ENCODE data around the gene AKAP13.
A peak's percentile ranks its signal among the peaks of the same experiment; 100 is the strongest.
"Not testable (repeated sequence)": the region's sequence is repeated elsewhere in the genome, so short reads cannot be mapped to it uniquely, and the experiment has no call there.

AKAP13 gene

DNA sequence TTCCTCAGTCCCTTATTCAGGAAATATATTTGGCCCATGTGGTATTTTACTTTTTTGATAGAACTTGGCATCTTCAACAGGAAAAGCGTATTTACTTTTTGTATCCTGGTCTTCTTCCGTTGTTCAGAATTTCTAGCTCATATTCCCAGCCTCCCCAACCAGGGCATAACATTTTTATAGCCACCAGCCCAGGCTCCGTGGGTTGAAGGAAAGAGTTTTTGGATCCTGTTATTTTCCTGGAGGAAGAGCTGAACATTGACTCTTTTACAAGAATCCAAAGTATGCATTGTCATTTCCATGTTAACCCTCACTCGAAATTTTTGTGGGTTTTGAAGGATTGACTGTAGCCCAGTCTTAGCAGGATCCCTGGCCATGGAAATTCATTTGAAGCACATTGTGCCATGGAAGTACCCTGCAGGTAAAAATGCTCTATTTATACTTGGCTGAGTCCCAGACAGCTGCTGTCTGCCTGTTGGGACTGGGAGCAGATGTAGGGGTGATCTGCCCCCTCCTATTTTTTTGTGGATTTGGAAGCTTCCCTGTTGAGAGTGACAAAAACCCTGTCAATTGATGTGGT is 98.8 kb downstream of the AKAP13 start:
- Mint-ChIP-seq H3K4me3 (no peak overlapping the region), H3K4me1 (peaks cover 88% of the 10 kb centered on the region), H3K36me3 (peaks cover 5% of the 10 kb centered on the region), H3K9me3 (no peaks in the 10 kb centered on the region), H3K27me3 (no peaks in the 10 kb centered on the region), H3K27ac (peak overlapping the region; percentile 19)
- no peak for ATAC-seq

GRCh38 chr15:85480923-85481322 is 100.5 kb downstream of the AKAP13 start:
- Mint-ChIP-seq H3K4me1 (peaks cover 84% of the 10 kb centered on the region), H3K4me3 (no peak overlapping the region), H3K27me3 (no peaks in the 10 kb centered on the region), H3K9me3 (no peaks in the 10 kb centered on the region), H3K36me3 (peaks cover 5% of the 10 kb centered on the region), H3K27ac (peak overlapping the region; percentile 82)
- ATAC-seq: peak; percentile 74

GRCh38 chr15:85481543-85481942 is 101.1 kb downstream of the AKAP13 start:
- not testable (repeated sequence) for H3K4me3 Mint-ChIP-seq, H3K27me3 Mint-ChIP-seq, H3K9me3 Mint-ChIP-seq, H3K36me3 Mint-ChIP-seq, ATAC-seq
- H3K27ac Mint-ChIP-seq: peak overlapping the region; percentile 82
- H3K4me1 Mint-ChIP-seq: peaks cover 80% of the 10 kb centered on the region

GRCh38 chr15:85482894-85483293 is 102.5 kb downstream of the AKAP13 start:
- Mint-ChIP-seq H3K27me3 (no peaks in the 10 kb centered on the region), H3K4me3 (peak overlapping the region; percentile 17), H3K36me3 (peaks cover 4% of the 10 kb centered on the region), H3K9me3 (no peaks in the 10 kb centered on the region), H3K27ac (peak overlapping the region; percentile 82), H3K4me1 (peaks cover 70% of the 10 kb centered on the region)
- ATAC-seq: peak; percentile 78

DNA sequence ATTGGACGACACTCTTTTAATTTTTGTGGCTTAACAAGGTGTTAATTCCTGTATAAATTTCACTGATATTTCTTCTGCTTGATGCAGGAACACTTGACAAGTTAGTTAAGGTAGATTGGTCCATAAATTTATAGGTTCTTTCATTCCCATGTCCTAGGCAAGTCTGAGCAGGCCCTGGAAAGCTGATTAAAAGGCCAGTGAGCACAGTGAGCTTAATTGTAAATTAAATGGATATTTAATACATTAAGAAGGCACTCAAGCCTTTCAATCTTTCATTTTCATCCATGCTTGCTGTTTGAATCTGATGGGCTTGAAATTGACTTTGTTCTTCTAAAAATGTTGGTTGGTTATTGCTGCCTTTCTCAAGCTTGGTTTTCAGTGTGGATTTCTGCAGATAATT is 103.6 kb downstream of the AKAP13 start:
- not testable (repeated sequence) for H3K9me3 Mint-ChIP-seq, H3K4me3 Mint-ChIP-seq, H3K27me3 Mint-ChIP-seq, ATAC-seq
- Mint-ChIP-seq H3K4me1 (peaks cover 70% of the 10 kb centered on the region), H3K27ac (peak overlapping the region; percentile 23), H3K36me3 (peaks cover 11% of the 10 kb centered on the region)

GRCh38 chr15:85484923-85485322 is 104.5 kb downstream of the AKAP13 start:
- peak overlapping the region; percentile 23 for H3K27ac Mint-ChIP-seq

GRCh38 chr15:85485956-85486567 is 105.7 kb downstream of the AKAP13 start:
- no peak overlapping the region for H3K27ac Mint-ChIP-seq
- H3K27me3 Mint-ChIP-seq: no peaks in the 10 kb centered on the region
- no peak overlapping the region for H3K4me3 Mint-ChIP-seq
- peaks cover 73% of the 10 kb centered on the region for H3K4me1 Mint-ChIP-seq
- ATAC-seq: peak; percentile 78
- H3K9me3 Mint-ChIP-seq: no peaks in the 10 kb centered on the region
- peaks cover 16% of the 10 kb centered on the region for H3K36me3 Mint-ChIP-seq

More at GRCh38 chr15:85484923-85485322, 104.5 kb downstream of the AKAP13 start:
- H3K27me3 Mint-ChIP-seq, H3K4me3 Mint-ChIP-seq, H3K9me3 Mint-ChIP-seq, ATAC-seq: not testable (repeated sequence)
- H3K36me3 Mint-ChIP-seq: peaks cover 16% of the 10 kb centered on the region
- peaks cover 71% of the 10 kb centered on the region for H3K4me1 Mint-ChIP-seq

DNA sequence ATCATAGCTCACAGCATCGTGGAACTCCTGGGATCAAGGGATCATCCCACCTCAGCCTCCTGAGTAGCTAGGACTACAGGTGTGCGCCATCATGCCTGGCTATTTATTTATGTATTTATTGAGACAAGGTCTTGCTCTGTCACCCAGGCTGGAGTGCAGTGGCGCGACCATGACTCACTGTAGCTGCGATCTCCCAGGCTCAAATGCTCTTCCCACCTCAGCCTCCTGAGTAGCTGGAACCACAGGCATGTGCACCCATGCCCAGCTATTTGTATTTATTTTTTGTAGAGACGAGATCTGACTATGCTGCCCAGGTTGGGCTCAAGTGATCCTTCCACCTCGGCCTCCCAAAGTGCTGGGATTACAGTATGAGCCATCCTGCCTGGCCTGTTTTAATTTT is 107.4 kb downstream of the AKAP13 start:
- H3K4me1 Mint-ChIP-seq: peaks cover 72% of the 10 kb centered on the region
- not testable (repeated sequence) for H3K9me3 Mint-ChIP-seq, H3K27me3 Mint-ChIP-seq, ATAC-seq, H3K4me3 Mint-ChIP-seq
- peak overlapping the region; percentile 68 for H3K27ac Mint-ChIP-seq
- peaks cover 16% of the 10 kb centered on the region for H3K36me3 Mint-ChIP-seq

DNA sequence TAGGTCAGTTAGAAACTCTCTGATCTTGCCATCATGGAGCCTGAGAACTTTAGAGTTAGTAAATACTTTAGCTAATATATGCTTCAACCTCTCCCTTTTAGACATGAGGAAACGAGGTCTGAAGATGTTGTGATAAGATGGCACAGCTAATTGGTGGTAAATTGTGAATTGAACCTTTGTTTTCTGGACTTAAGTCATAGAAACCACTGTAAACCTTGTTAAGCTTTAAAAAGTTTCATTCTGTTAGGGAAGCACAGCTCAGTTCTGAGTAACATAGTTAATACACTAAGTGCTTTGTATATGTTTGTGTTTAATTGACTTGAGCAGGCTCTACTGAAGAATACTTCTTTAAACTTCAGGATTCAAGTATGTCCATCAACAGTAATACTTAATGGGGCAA is 108.6 kb downstream of the AKAP13 start:
- H3K27me3 Mint-ChIP-seq: no peaks in the 10 kb centered on the region
- no peak for ATAC-seq
- H3K9me3 Mint-ChIP-seq: no peaks in the 10 kb centered on the region
- peaks cover 74% of the 10 kb centered on the region for H3K4me1 Mint-ChIP-seq
- H3K36me3 Mint-ChIP-seq: peaks cover 17% of the 10 kb centered on the region
- H3K27ac Mint-ChIP-seq: peak overlapping the region; percentile 68
- H3K4me3 Mint-ChIP-seq: no peak overlapping the region

DNA sequence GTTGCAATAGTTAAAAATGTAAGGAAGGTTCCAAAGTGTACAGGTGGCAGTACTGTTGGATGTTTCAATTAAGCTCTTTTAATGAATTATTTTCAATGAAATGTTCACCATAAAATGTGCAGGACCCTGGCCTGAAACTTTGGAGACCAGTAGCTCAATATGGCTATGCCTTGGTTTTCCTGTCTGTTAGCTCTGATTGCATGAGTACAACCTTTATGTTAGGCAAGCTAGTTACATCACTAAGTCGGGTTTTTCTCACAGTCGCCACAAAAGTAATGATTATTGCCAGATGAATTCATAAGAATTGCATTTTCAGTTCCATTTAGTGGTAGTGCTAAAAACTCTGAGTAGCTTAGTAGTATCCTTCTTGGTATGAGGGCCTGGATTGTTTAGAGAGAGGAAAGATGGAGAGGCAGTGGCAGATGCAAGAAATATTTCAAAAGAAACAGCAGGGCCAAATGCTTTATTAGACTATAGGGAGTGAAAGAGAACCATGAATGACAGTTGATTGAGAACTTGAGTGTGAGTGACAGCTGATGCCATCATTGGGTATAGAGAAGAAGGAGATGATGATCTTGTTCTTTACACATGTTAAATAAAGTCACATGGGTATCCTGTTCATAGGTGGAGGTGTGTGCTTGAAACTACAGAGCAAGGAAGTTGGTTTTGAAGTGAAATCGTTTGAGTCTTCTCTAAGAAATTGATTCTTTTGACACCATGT is 109.5 kb downstream of the AKAP13 start:
- H3K27ac Mint-ChIP-seq: peak overlapping the region; percentile 68
- ATAC-seq: peak; percentile 68
- no peaks in the 10 kb centered on the region for H3K9me3 Mint-ChIP-seq
- peaks cover 24% of the 10 kb centered on the region for H3K36me3 Mint-ChIP-seq
- H3K4me1 Mint-ChIP-seq: peaks cover 76% of the 10 kb centered on the region
- H3K27me3 Mint-ChIP-seq: no peaks in the 10 kb centered on the region
- H3K4me3 Mint-ChIP-seq: peak overlapping the region; percentile 1

DNA sequence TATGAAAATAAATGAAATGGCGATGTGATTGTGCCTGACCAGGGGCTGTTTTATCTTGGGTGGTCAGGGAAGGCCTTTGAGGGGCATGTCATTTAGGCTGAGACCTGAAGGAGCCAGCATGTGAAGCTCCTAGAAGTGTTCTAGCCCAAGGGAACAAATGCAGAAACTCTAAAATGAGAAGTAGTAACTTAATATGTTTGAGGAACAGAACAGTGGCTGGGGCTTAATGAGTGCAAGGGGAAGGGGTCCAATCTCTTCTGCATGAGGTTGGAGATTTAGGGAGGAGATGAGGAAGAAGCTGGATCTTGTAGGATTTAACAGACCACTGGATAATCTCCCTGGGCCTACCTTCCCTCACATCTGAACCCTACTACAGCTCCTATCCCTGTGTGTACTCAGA is 110.5 kb downstream of the AKAP13 start:
- ATAC-seq: no peak
- H3K27me3 Mint-ChIP-seq: no peaks in the 10 kb centered on the region
- peaks cover 79% of the 10 kb centered on the region for H3K4me1 Mint-ChIP-seq
- H3K27ac Mint-ChIP-seq: peak overlapping the region; percentile 68
- peaks cover 24% of the 10 kb centered on the region for H3K36me3 Mint-ChIP-seq
- H3K9me3 Mint-ChIP-seq: no peaks in the 10 kb centered on the region
- no peak overlapping the region for H3K4me3 Mint-ChIP-seq

- ATAC-seq: no peak
- Mint-ChIP-seq H3K36me3 (peaks cover 24% of the 10 kb centered on the region), H3K4me3 (no peak overlapping the region), H3K27me3 (no peaks in the 10 kb centered on the region), H3K4me1 (peaks cover 81% of the 10 kb centered on the region), H3K9me3 (no peaks in the 10 kb centered on the region), H3K27ac (no peak overlapping the region)
These were observed 111.3 kb downstream of the AKAP13 start for GRCh38 chr15:85491691-85492090.

DNA sequence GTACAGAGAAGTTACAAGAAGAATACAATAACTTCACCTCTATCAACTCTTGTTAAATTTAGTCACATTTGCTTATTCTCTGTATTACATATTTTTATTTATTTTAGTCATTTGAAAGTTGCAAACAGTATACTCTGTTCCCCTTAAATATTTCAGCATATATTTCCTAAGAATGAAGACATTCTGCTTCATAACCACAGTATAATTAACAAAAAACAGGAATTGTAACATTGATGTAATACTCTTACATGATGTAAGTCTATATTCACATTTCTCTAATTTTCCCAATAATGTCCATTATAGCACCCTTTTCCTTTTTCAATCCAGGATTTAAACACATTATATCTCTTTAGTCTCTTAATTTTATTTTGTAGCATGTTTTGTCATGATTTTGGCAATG is 112.0 kb downstream of the AKAP13 start:
- ATAC-seq: no peak
- H3K27me3 Mint-ChIP-seq: no peaks in the 10 kb centered on the region
- H3K4me3 Mint-ChIP-seq: no peak overlapping the region
- H3K4me1 Mint-ChIP-seq: peaks cover 88% of the 10 kb centered on the region
- no peaks in the 10 kb centered on the region for H3K9me3 Mint-ChIP-seq
- H3K36me3 Mint-ChIP-seq: peaks cover 29% of the 10 kb centered on the region
- no peak overlapping the region for H3K27ac Mint-ChIP-seq

DNA sequence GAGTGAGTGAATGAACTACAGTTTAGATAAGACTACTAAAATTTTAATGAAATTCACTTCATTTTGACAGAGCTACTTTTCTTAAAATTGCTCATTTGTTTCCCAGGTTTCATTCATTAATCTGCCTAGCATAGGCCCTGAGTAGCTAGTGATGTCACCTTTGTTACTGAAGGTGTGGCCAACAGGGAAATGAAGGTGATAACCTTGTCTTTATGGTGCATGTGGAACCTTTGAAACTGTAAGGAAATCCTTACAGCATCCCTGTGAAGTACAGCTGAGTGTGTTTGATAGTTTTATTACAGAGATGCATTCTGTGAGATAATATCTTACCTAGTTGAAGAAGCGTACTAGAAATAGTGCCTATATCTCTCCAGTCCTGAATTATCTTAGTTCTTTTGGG is 112.9 kb downstream of the AKAP13 start:
- H3K36me3 Mint-ChIP-seq: peaks cover 24% of the 10 kb centered on the region
- no peak for ATAC-seq
- no peak overlapping the region for H3K27ac Mint-ChIP-seq
- no peaks in the 10 kb centered on the region for H3K9me3 Mint-ChIP-seq
- H3K27me3 Mint-ChIP-seq: no peaks in the 10 kb centered on the region
- no peak overlapping the region for H3K4me3 Mint-ChIP-seq
- H3K4me1 Mint-ChIP-seq: peaks cover 90% of the 10 kb centered on the region

- H3K4me3 Mint-ChIP-seq: no peak overlapping the region
- no peaks in the 10 kb centered on the region for H3K9me3 Mint-ChIP-seq
- H3K36me3 Mint-ChIP-seq: peaks cover 17% of the 10 kb centered on the region
- no peaks in the 10 kb centered on the region for H3K27me3 Mint-ChIP-seq
- no peak for ATAC-seq
- H3K4me1 Mint-ChIP-seq: peaks cover 90% of the 10 kb centered on the region
- peak overlapping the region; percentile 44 for H3K27ac Mint-ChIP-seq
These were observed 113.8 kb downstream of the AKAP13 start for GRCh38 chr15:85494048-85494777.

Measured in stimulated activated memory B cell treated with anti-CD40 and anti-IgM and Interleukin-4, amounts not matched to agents 10 μg/mL and 1 μg/mL and 100 μg/mL, for 72 hours (primary cell).